ENCODE data around the gene EPHA4.

The EPHA4 gene

GRCh38 chr2:221571025-221571550, 1.0 kb downstream of the EPHA4 start:
- peak; percentile 52 for DNase-seq

DNA sequence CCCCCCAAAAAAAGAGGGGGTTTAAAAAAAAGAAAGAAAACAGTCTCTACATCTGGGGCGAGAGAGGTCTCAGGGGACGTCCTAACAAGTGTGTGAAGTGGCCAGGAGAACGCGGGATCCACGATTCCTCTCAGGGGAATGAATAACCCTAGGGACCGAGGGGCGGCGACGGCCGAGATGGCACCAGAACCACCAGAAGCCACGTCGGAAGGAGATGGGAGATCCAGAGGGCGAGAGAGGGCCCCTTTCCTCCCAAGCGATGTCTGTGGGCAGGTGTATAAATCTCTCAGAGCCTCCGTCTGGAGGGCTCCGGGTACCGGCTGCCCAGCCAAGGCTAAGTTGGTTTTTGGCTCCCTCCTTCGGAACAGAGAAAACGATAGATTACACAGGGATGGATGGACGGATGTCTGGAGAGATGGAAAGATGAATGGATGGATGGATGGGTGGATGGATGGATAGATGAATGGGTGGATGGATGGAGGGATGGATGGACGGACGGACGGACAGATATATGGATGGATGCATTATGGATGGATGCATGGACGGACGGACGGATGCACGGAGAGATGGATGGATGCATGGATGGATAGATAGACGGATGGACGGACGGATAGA, 1.7 kb downstream of the EPHA4 start:
- DNase-seq, result peak; percentile 27

DNA sequence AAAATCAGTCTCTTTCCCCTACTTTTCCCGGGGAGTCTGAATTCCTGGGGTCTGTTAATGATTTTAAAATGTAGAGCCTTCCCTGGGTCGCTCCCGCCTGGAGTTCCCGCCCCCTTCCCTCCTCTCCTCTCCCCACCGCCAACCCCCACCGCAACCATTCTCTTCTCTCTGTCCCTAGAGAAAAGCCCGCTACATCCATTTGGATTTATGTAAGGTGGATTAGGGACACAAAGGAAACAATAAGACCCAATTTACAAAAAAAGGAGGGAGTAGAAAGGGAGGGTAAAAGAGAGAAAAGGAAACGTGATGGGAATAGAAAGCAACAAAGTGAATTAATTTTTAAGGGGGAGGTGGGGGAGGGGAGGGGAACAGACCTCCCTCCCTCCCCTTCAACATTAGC, 2.2 kb downstream of the EPHA4 start:
- DNase-seq, result no peak

DNA sequence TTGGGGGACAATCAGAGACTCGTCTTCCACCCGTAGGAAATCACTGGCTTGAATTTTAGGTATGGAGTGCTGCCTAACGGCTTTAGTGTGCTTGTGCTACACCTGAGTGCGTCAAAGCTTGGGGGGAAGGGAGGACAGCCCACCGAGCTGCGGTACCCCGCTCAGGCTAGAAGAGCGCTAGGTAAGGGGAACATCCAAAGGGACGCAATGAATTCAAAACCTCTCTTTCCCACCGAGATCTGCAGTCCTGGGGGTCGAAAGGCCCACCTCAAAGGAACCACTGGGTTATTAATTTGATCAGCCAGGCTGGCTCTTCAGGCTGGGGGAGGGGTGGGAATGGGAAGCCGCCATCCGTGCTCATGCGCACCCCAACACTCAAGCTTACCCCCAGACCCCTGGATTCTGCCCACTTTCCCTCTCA, 2.7 kb downstream of the EPHA4 start:
- no peak for DNase-seq

DNA sequence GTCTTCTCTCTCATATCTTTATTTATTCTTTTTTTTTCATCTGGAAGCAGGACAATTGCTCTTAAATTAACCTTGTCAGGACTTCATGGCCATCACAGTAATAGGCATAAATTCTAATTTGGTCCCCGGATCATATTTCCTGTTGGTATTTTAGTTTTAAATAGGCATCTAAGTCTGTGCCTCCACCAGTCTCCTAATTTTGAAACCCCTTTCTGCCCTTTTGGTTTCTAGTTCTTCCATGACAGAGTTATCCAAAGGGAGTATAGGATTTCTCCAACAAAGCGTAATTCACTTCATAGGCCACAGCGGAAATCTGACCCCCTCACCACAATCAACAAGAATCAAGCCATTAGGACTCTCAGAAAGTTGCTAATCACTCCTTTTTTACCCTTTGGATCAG, 3.8 kb downstream of the EPHA4 start:
- DNase-seq, result no peak

GRCh38 chr2:221567809-221568208, 4.3 kb downstream of the EPHA4 start:
- DNase-seq, result no peak

- no peak for DNase-seq
These were observed 4.8 kb downstream of the EPHA4 start for GRCh38 chr2:221567231-221567760.

DNA sequence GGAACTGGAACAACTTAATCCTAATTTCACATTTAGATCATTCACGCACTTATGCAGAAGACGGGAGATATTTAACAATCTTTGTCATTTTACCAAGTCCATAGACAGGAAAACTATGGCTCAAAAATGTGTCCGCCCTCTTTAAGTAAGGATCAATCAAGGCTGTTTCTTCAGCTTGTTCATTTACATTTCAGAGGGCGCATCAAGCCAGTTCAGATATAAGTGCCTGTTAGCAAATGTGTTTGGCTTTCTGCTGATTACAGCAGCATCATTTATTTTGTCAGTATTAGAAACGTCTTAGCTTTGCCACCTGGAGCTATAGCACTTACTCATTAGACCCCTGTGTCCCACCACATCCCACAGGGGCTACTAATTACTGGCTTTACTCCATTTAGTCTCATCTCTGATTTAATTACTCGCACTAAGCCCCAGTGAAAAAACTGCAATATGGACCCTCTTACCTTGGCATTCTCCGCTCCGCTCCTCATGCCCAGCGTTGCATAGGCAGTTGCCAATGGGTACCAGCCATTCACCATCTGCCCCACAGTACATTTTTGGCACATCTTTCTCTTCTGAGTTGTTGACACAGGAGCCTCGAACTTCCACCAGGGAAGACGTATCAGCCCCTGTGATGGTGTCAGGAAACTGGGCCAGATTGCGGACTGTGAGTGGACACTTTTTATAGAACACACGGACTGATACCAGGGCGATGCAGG, 8.7 kb downstream of the EPHA4 start:
- DNase-seq, result no peak

- DNase-seq, result no peak
These were observed 9.9 kb downstream of the EPHA4 start for GRCh38 chr2:221562226-221562625.

DNA sequence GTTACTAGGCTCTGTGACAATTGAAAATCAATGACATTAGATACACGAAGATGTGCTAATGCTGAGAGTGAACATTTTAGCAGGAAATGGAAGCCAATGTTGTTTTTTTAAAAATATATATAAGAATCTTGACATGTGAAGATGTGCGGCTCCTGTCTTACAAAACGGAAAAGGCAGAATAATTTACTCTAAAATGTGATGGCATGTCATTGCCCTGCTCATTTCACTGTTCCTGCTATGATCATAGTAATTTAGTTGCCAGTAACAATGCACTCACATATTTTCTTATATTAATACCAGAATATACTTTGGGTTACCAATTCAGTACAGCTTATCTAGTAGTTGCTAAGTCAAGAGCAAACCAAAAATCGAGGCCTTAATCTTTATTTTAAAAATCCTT, 10.3 kb downstream of the EPHA4 start:
- no peak for DNase-seq

GRCh38 chr2:221559991-221560390, 12.1 kb downstream of the EPHA4 start:
- DNase-seq, result no peak

DNA sequence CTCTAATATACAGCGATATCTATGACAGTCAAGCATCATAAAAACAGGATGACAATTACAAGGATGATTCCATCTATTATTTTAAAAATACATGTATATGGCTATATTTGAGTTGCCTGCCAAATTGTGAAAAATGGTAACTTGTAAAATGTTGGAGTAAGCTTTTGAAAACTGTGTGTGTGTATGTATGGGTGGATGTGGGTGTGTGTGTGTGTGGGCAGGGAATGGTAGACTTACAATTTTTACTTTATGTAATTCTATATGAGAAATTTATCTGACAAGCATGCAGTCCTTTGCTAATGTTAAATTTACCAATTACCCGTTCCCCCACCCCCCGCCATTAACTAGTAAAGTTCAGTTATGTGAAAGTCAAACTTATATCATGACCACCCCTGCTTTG, 14.0 kb downstream of the EPHA4 start:
- DNase-seq, result no peak

DNA sequence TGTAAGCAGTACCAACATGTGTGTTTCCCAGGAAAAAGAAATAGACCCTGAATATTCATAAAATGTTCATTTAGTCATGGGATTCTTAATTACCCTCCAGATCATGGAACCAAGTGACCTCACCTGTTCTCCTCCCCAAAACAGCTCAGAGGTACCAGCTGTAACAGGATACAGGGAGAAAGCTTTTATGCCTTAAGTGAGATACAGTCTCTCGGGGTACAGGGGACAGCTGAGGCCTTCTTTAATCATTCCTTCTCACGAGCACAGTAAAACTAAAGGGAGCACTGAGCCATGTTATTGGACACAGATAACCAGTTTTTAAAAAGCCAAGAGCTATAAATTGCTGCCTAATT, 16.6 kb downstream of the EPHA4 start:
- DNase-seq, result no peak

DNA sequence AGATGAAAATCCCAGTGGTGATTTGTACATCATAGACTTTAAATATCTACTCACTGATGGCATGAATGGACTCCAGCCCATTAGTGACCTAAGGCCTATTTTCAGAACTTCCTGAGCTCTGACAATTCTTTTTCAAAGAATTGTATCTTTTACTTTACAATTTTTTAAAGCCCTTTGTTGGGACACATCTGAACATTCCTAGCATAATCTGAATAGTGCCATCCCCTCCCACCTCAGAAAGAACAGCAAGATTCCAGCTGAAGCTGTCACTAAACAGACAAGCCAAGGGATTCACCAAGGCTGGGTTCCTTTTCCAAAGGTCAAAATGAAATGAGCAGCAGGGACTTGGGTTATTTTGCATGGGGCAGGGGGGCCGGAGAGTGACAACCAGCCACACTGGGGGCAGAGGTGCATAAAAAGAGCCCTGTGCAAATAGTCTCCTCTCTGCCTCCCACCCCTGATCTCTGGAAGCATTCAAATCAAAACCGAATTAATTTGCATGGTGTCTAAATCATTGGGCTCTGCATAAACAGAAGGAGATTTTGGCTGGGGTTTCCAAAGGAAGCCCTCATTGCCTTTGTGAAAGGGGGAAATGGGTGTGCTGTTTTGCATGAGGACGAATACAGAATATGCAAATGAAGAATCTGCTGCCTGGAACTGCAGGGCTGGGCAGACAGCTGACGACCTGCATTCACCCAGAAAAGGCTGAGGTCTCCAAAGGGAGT, 17.2 kb downstream of the EPHA4 start:
- peak; percentile 7 for DNase-seq

DNA sequence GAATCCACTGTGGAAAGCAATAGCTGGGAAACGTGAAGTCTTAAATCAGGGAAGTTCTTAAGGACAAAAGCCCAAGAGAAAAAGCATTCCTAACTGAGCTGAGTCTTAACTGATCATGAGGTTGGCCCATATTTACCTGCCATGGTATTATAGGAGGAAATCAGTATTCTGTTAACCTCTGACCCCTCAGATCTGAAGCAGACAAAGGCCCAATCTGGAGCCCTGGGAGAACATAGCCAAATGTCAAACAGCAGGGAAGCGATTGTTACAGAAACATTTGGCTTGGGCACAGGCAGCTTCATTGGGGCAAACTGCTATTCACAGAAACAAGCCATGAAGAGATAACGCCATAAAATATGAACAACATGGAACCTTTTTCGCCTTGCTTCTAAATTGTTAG, 18.8 kb downstream of the EPHA4 start:
- DNase-seq, result no peak

GRCh38 chr2:221552291-221552690, 19.8 kb downstream of the EPHA4 start:
- DNase-seq, result no peak

DNA sequence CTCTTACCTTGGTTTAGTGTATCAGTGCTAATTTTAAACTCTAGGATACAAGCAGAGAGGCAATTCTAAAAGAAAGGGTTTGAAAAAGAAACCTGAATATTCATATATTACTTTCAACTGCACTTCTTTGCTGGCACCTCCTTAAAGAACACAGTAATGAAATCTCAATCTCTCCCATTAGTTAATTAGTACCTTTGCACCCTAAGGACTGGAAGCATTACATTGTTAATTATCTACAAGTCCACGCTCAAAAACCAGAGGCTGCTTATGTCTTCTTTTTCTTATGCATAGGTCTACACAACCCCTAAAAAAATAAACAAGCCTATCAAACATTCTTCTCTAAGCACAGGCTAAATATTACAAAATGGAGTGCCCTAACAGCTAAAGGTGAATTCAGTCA, 20.2 kb downstream of the EPHA4 start:
- DNase-seq, result no peak

- DNase-seq, result no peak
These were observed 23.0 kb downstream of the EPHA4 start for GRCh38 chr2:221549143-221549542.

DNA sequence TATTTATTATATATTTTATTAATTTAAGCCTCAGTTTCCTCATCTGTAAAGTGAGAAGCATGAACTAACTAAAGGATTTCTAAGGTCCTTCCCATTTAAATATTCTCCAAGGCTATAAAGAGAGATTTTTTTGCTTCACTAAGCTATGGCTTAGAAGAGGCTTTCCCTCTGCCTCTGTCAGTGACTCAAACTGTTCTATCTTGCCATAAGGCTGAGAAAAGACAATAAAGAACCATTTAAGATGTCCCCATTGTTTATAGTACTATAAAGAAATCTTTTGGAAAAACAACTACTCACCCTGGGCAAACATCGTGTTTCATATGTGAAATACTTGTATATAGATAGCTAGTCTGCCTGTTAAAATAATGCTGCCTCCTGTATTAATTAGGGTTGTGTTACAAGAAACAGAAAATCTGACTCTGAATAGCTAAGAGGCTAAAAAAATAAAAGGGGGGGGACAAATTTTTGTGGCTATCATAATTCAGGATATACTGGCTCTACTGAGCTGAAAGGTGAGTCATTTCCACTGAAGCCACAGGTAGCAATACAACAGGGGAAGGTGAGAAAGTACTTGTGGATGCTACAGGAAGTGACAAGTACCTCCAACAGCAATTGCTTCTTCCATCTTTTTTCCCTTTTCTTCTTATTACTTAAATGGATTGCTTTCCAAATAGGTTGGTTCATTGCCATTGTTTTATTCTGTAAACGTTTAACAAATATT, 25.4 kb downstream of the EPHA4 start:
- no peak for DNase-seq

DNA sequence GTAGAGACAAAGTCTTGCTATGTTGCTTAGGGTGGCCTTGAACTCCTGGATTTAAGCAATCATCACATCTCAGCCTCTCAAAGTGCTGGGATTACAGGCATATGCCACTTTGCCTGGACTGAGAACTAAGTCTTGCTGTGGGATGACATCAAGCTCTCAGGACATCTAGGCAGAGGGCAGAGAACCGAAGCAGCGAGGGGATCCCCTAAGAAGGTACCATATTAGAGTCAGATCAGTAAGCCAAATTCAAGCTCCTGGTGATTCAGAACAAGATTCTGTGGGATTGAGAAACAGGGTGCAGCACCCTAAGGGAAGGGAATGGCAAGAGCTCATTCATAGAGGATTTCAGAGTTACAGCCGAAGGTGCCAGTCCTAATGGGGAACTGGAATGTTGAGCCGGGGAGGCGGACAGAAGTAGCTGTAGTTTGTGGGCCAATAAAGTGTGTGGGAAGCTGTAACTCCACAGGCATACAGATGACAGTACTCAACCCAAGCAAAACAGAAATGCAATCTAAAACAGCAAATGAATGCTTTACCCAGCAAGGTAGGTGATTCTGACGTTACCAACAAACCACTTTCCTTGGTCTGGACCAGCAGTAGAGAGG, 30.9 kb downstream of the EPHA4 start:
- no peak for DNase-seq

DNA sequence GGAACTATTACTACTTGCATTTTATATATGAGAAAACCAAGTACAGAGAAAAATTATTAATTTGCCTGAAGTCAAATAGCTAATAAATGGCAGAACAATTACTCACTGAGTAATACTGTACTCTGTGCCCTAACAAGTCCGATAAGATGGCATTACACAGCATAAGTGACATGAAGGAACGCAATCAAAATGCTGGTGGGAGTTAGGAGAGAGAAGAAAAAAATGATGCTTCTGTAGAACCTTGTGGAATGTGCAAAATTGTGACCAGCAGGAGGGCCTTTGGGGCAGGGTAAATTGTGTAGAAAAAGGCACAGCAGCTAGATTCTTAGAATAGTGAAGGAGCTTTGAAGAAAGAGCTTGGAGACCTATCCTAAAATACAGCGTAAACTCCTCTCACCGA, 32.9 kb downstream of the EPHA4 start:
- DNase-seq, result no peak

DNA sequence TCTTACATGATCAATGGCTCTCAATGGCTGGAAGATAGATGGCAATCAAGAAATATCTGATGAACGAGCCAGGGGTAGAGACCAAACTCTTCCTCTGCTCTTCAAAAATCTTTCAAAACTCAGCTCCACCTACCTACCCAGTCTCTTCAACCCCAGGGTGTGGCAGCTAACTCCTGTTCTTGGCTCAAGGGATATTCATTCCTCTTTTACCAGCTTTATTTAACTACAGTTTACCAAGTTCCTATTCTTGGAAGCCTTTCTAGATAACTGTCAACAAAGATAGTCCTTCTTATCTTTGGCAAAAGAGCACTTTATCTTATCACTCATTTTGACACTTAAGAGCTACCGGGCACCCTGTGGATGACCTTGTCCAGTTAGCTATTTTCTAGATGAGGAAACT, 36.3 kb downstream of the EPHA4 start:
- no peak for DNase-seq

- no peak for DNase-seq
These were observed 38.8 kb downstream of the EPHA4 start for GRCh38 chr2:221533299-221533698.

All from CD4-positive, alpha-beta T cell treated with Interleukin-12 subunit alpha and Interleukin-12 subunit beta, for 1 hour (primary cell).